Loucy (cell line): ENCODE data around the gene CASKIN2.

Source experiments
- H2AFZ ChIP-seq: fragments of 200-600 bp; sonication (generic); 2 replicates; pipeline ENCODE4 v1.6.0; 2016; ENCODE audit warnings: antibody characterized with exemption, mild to moderate bottlenecking, low read length, moderate library complexity
- H3F3A ChIP-seq: fragments of 200-600 bp; 2 replicates; pipeline ENCODE4 v1.6.0; 2016; ENCODE audit warnings: antibody characterized with exemption, low read depth, mild to moderate bottlenecking
- H3K27me3 ChIP-seq: fragments of 200-600 bp; sonication (generic); 2 replicates; pipeline ENCODE4 v1.6.1; 2014; ENCODE audit warnings: low read length, mild to moderate bottlenecking; ENCODE audit not compliant: insufficient read depth, poor library complexity, severe bottlenecking
- H3K36me3 ChIP-seq: fragments of 200-600 bp; sonication (generic); 2 replicates; pipeline ENCODE4 v1.6.1; 2016; ENCODE audit warnings: low read length; ENCODE audit not compliant: insufficient read depth
- H3K4me1 ChIP-seq: fragments of 200-600 bp; sonication (generic); 2 replicates; pipeline ENCODE4 v1.5.1; 2014; ENCODE audit warnings: low read length, mild to moderate bottlenecking; ENCODE audit not compliant: insufficient read depth, poor library complexity, severe bottlenecking
- H3K4me2 ChIP-seq: fragments of 200-600 bp; sonication (generic); 2 replicates; pipeline ENCODE4 v1.6.0; 2014; ENCODE audit warnings: antibody characterized with exemption, low read length, low read depth, mild to moderate bottlenecking; ENCODE audit not compliant: poor library complexity, severe bottlenecking
- H3K4me3 ChIP-seq: fragments of 200-600 bp; sonication (generic); 2 replicates; pipeline ENCODE4 v1.5.1; 2014; ENCODE audit warnings: low read length, mild to moderate bottlenecking, mixed read lengths; ENCODE audit not compliant: poor library complexity, severe bottlenecking
- H3K79me2 ChIP-seq: fragments of 200-600 bp; sonication (generic); 2 replicates; pipeline ENCODE4 v1.6.1; 2014; ENCODE audit warnings: low read length; ENCODE audit not compliant: insufficient read depth
- H3K9ac ChIP-seq: fragments of 200-600 bp; sonication (generic); 2 replicates; pipeline ENCODE4 v1.6.0; 2014; ENCODE audit warnings: mild to moderate bottlenecking, low read depth, low read length, moderate library complexity; ENCODE audit not compliant: poor library complexity, severe bottlenecking
- H3K9me2 ChIP-seq: fragments of 200-600 bp; sonication (generic); replicated peaks from 2 replicates; pipeline ENCODE4 v1.6.1; 2016; ENCODE audit warnings: low read depth, low read length, mixed read lengths
- H3K9me3 ChIP-seq: fragments of 200-600 bp; sonication (generic); 2 replicates; pipeline ENCODE4 v1.6.1; 2014; ENCODE audit warnings: mild to moderate bottlenecking, antibody characterized with exemption, low read length, low read depth; ENCODE audit not compliant: insufficient read depth
- H4K20me1 ChIP-seq: fragments of 200-600 bp; sonication (generic); 2 replicates; pipeline ENCODE4 v1.6.0; 2014; ENCODE audit warnings: antibody characterized with exemption, low read length, mild to moderate bottlenecking; ENCODE audit not compliant: insufficient read depth, poor library complexity, severe bottlenecking
- CTCF ChIP-seq: fragments of 200-600 bp; sonication (generic); conservative IDR thresholded peaks from 2 replicates; pipeline ENCODE4 v1.5.1; 2014; ENCODE audit warnings: mild to moderate bottlenecking, antibody characterized with exemption, low read length
- EZH2phosphoT487 ChIP-seq: fragments of 200-600 bp; IDR thresholded peaks from 2 replicates; pipeline ENCODE4 v1.6.1; 2018; ENCODE audit warnings: antibody characterized with exemption, mild to moderate bottlenecking, moderate library complexity, borderline replicate concordance

Gene CASKIN2

GRCh38 chr17:75500419-75501216 lies 14.7 kb downstream of the CASKIN2 start:
- H3F3A ChIP-seq, result no peaks in the 10 kb centered on the region
- no peaks in the 10 kb centered on the region for H3K9me2 ChIP-seq
- no peak overlapping the region for H3K9ac ChIP-seq
- no peak overlapping the region for H3K4me2 ChIP-seq
- H3K36me3 ChIP-seq, result peaks cover 11% of the 10 kb centered on the region; the same call in 1 of the 2 replicates
- no peaks in the 10 kb centered on the region for H3K9me3 ChIP-seq
- H3K4me3 ChIP-seq, result no peak overlapping the region
- H3K27me3 ChIP-seq, result no peaks in the 10 kb centered on the region
- no peaks in the 10 kb centered on the region for H3K79me2 ChIP-seq
- no peaks in the 10 kb centered on the region for H4K20me1 ChIP-seq
- H3K4me1 ChIP-seq, result no peaks in the 10 kb centered on the region
- no peak overlapping the region for H2AFZ ChIP-seq
- TF ChIP-seq CTCF (no peak), EZH2phosphoT487 (no peak)

DNA sequence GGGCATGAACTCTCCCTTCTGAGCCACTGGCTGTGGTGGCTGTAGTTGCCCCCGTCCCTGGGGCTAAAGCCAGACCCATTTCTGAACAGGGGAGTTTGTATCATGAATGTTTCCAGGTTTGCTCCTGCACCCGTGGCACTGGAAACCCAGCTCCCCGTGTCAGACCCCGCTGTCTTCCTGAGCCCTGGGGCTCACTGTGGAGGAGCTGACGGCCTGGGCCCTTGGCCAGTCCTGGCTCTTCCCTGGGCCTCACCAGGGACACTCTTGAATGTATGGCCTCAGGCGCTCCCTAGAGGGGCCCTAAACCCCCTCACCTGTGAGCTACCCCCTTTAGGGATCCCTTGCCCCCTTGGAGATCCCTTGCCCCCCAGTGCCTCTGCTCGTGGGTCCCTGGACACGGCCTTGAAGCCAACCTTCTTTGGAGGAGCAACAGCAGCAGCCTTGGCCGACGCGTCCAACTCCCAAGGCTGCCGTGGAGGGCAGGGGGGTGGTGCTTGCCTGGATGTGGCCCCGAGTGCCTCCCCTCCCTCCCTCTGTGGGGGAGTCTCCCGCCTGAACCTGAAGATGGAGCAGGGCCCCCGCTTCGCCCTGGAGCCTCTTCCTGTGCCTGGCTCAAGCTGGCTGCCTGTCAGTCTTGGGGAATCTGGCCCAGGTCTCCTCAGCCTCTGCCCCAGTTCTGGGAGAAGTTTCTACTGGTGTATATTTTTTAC lies 15.9 kb downstream of the CASKIN2 start:
- Histone ChIP-seq H2AFZ (no peak overlapping the region), H3K79me2 (no peaks in the 10 kb centered on the region), H3K27me3 (no peaks in the 10 kb centered on the region), H4K20me1 (no peaks in the 10 kb centered on the region), H3K4me3 (no peak overlapping the region), H3K4me1 (no peaks in the 10 kb centered on the region), H3K9me3 (no peaks in the 10 kb centered on the region), H3K4me2 (no peak overlapping the region), H3K36me3 (peaks cover 22% of the 10 kb centered on the region; the same call in 1 of the 2 replicates), H3F3A (no peaks in the 10 kb centered on the region), H3K9ac (no peak overlapping the region), H3K9me2 (no peaks in the 10 kb centered on the region)
- TF ChIP-seq EZH2phosphoT487 (no peak), CTCF (no peak)

DNA sequence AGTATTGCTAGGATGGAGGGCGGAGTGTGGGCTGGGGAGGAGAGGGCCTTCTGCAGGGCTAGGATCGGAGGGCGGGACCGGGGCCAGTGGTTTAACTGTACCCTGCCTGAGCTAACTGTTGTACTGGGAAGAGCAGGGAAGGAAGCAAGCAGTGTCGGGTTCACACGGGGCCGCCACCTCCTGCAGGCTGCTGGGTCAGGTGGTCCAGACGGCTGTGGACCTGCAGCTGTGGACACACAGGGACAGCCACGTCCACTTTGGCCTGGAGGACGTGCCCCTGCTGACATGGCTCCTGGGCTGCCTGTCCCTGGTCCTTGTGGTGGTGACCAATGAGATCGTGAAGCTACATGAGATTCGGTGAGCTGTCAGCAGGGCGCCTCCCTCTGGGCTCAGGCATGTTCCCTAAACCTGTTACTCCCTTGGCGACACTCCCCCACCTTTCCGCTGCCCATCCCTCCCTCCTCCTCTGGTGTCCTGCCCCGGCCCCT lies 16.6 kb downstream of the CASKIN2 start:
- H3K9me3 ChIP-seq, result no peaks in the 10 kb centered on the region
- H4K20me1 ChIP-seq, result no peaks in the 10 kb centered on the region
- H3K36me3 ChIP-seq, result peaks cover 29% of the 10 kb centered on the region; the same call in 1 of the 2 replicates
- H3K27me3 ChIP-seq, result no peaks in the 10 kb centered on the region
- H3K79me2 ChIP-seq, result no peaks in the 10 kb centered on the region
- no peaks in the 10 kb centered on the region for H3K9me2 ChIP-seq
- H2AFZ ChIP-seq, result no peak overlapping the region
- H3K4me3 ChIP-seq, result no peak overlapping the region
- H3K4me2 ChIP-seq, result no peak overlapping the region
- no peak for TF ChIP-seq CTCF
- no peak for TF ChIP-seq EZH2phosphoT487
- no peaks in the 10 kb centered on the region for H3F3A ChIP-seq
- H3K9ac ChIP-seq, result no peak overlapping the region
- H3K4me1 ChIP-seq, result no peaks in the 10 kb centered on the region
